ENCODE results near the gene CFHR5. TPM values are rescaled to one million over a fixed set of nuclear protein-coding genes. Genes with fewer than 3 reads are reported as not detected.

The CFHR5 gene
- total and polyA plus RNA-seq, 2 of the 13 experiments (the other 11 are each of a cell fraction or from before 2014, with no cell fraction given), result not detected

DNA sequence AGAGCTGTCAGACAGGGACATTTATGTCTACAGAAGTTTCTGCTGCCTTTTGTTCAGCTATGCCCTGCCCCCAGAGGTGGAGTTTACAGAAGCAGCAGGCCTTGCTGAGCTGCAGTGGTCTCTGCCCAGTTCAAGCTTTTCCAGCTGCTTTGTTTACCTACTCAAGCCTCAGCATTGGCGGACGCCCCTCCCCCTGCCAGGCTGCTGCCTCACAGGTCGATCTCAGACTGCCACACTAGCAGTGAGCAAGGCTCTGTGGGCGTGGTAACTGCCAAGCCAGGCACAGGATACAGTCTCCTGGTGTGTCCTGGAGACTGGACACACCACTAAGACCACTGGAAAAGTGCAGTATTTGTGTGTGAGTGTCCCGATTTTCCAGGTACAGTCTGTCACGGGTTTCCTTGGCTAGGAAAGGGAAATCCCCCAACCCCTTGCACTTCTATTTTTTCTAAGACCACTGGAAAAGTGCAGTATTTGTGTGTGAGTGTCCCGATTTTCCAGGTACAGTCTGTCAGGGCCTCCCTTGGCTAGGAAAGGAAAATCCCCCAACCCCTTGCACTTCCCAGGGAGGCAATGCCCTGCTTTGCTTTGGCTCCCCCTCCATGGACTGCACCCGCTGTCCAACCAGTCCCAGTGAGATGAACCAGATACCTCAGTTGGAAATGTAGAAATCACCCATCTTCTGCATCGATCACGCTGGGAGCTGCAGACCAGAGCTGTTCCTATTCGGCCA lies 14.7 kb downstream of the CFHR5 start (continued):
- TF ChIP-seq ZNF747 (CRISPR knock-in tag; IDR thresholded peaks at IDR 0.05; ENCODE audit: borderline replicate concordance) (0 out of 2 replicates have a peak, but pooled peaks have one; percentile 36), BHLHE40 (IDR thresholded peaks at IDR 0.05; ENCODE audit: low read length) (peak; percentile 25; the same call in 1 of the 2 replicates), RCOR2 (CRISPR knock-in tag; IDR thresholded peaks at IDR 0.05) (0 out of 2 replicates have a peak, but pooled peaks have one; percentile 41), SMAD3 (CRISPR knock-in tag; IDR thresholded peaks at IDR 0.05) (peak; percentile 64; the same call in 1 of the 2 replicates), ZNF331 (CRISPR knock-in tag; IDR thresholded peaks at IDR 0.05) (peak; percentile 91), ARNTL (CRISPR knock-in tag; IDR thresholded peaks at IDR 0.05) (peak; percentile 56; the same call in 1 of the 2 replicates), ZNF33B (CRISPR knock-in tag; IDR thresholded peaks at IDR 0.05) (0 out of 2 replicates have a peak, but pooled peaks have one; percentile 12), MYC (CRISPR knock-in tag; IDR thresholded peaks at IDR 0.05; ENCODE audit: borderline replicate concordance) (peak; percentile 74), ISL2 (CRISPR knock-in tag; IDR thresholded peaks at IDR 0.05) (0 out of 2 replicates have a peak, but pooled peaks have one; percentile 44), EP300 (IDR thresholded peaks at IDR 0.05; ENCODE audit: low read depth in 2 of 2, low read length in 2 of 2) (peak in 1 of 2 experiments; percentile 33; a peak in 1 of 4 replicates), EP300 (CRISPR knock-in tag; IDR thresholded peaks at IDR 0.05; ENCODE audit: borderline replicate concordance) (0 out of 2 replicates have a peak, but pooled peaks have one; percentile 36), ZNF343 (CRISPR knock-in tag; IDR thresholded peaks at IDR 0.05) (0 out of 2 replicates have a peak, but pooled peaks have one; percentile 50), ZNF777 (CRISPR knock-in tag; IDR thresholded peaks at IDR 0.05) (peak; percentile 24; the same call in 1 of the 2 replicates), KLF11 (CRISPR knock-in tag; IDR thresholded peaks at IDR 0.05) (0 out of 2 replicates have a peak, but pooled peaks have one; percentile 28), MTA1 (CRISPR knock-in tag; IDR thresholded peaks at IDR 0.05; ENCODE audit: borderline replicate concordance) (peak; percentile 92; the same call in 1 of the 2 replicates), POLR2A (IDR thresholded peaks at IDR 0.05; ENCODE audit: insufficient read depth in 1 of 2, low read depth in 2 of 2, low read length in 2 of 2) (peak; percentile 54 to 55; a peak in 3 of 4 replicates)
- TF ChIP-seq, protein P1, sequence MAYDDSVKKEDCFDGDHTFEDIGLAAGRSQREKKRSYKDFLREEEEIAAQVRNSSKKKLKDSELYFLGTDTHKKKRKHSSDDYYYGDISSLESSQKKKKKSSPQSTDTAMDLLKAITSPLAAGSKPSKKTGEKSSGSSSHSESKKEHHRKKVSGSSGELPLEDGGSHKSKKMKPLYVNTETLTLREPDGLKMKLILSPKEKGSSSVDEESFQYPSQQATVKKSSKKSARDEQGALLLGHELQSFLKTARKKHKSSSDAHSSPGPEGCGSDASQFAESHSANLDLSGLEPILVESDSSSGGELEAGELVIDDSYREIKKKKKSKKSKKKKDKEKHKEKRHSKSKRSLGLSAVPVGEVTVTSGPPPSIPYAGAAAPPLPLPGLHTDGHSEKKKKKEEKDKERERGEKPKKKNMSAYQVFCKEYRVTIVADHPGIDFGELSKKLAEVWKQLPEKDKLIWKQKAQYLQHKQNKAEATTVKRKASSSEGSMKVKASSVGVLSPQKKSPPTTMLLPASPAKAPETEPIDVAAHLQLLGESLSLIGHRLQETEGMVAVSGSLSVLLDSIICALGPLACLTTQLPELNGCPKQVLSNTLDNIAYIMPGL (CRISPR knock-in tag; IDR thresholded peaks at IDR 0.05; ENCODE audit: borderline replicate concordance in 1 of 2, low read depth in 1 of 2), result peak; percentile 61 to 69; a peak in 2 of 4 replicates
- TF ChIP-seq, protein P2, sequence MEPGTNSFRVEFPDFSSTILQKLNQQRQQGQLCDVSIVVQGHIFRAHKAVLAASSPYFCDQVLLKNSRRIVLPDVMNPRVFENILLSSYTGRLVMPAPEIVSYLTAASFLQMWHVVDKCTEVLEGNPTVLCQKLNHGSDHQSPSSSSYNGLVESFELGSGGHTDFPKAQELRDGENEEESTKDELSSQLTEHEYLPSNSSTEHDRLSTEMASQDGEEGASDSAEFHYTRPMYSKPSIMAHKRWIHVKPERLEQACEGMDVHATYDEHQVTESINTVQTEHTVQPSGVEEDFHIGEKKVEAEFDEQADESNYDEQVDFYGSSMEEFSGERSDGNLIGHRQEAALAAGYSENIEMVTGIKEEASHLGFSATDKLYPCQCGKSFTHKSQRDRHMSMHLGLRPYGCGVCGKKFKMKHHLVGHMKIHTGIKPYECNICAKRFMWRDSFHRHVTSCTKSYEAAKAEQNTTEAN (CRISPR knock-in tag; conservative IDR thresholded peaks at IDR 0.05), result peak; percentile 81
- TF ChIP-seq, protein P3, sequence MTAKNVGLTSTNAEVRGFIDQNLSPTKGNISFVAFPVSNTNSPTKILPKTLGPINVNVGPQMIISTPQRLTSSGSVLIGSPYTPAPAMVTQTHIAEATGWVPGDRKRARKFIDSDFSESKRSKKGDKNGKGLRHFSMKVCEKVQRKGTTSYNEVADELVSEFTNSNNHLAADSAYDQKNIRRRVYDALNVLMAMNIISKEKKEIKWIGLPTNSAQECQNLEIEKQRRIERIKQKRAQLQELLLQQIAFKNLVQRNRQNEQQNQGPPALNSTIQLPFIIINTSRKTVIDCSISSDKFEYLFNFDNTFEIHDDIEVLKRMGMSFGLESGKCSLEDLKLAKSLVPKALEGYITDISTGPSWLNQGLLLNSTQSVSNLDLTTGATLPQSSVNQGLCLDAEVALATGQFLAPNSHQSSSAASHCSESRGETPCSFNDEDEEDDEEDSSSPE (CRISPR knock-in tag; IDR thresholded peaks at IDR 0.05), result peak; percentile 46; the same call in 1 of the 2 replicates
- TF ChIP-seq, protein P4, sequence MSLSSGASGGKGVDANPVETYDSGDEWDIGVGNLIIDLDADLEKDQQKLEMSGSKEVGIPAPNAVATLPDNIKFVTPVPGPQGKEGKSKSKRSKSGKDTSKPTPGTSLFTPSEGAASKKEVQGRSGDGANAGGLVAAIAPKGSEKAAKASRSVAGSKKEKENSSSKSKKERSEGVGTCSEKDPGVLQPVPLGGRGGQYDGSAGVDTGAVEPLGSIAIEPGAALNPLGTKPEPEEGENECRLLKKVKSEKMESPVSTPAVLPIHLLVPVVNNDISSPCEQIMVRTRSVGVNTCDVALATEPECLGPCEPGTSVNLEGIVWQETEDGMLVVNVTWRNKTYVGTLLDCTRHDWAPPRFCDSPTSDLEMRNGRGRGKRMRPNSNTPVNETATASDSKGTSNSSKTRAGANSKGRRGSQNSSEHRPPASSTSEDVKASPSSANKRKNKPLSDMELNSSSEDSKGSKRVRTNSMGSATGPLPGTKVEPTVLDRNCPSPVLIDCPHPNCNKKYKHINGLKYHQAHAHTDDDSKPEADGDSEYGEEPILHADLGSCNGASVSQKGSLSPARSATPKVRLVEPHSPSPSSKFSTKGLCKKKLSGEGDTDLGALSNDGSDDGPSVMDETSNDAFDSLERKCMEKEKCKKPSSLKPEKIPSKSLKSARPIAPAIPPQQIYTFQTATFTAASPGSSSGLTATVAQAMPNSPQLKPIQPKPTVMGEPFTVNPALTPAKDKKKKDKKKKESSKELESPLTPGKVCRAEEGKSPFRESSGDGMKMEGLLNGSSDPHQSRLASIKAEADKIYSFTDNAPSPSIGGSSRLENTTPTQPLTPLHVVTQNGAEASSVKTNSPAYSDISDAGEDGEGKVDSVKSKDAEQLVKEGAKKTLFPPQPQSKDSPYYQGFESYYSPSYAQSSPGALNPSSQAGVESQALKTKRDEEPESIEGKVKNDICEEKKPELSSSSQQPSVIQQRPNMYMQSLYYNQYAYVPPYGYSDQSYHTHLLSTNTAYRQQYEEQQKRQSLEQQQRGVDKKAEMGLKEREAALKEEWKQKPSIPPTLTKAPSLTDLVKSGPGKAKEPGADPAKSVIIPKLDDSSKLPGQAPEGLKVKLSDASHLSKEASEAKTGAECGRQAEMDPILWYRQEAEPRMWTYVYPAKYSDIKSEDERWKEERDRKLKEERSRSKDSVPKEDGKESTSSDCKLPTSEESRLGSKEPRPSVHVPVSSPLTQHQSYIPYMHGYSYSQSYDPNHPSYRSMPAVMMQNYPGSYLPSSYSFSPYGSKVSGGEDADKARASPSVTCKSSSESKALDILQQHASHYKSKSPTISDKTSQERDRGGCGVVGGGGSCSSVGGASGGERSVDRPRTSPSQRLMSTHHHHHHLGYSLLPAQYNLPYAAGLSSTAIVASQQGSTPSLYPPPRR (CRISPR knock-in tag; IDR thresholded peaks at IDR 0.05; ENCODE audit: borderline replicate concordance), result peak; percentile 58; the same call in 1 of the 2 replicates

Data from HepG2 (cell line).